ENCODE results near the gene NRXN2.

DNA sequence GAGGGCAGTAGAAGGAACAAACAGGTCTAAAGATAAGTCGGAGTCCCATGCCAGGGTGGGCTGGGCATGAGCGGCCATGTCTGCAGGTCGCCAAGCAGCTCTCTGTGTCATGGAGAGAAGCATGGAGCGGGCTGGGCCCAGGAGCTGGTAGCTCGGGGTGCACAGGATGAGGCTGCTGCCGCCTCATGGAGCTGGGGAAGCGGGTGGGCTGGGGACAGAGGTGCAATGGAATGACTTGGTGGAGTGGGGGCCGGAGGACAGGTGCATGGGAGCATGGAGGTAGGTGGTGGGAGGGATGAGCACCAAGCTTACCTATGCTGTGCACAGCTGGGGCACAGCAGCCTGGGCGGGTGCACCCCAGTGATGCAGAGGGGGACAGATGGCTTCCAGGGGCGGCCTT lies 3.6 kb downstream of the NRXN2 start:
- TF ChIP-seq CTCF (IDR thresholded peaks at IDR 0.05; ENCODE audit: insufficient read depth, low read depth, low read length) (no peak), EZH2 (IDR thresholded peaks at IDR 0.05; ENCODE audit: insufficient read depth, low read length) (no peak)

All from astrocyte (in vitro differentiated cells and primary cell).